ENCODE data around the gene UNCX.

DNA sequence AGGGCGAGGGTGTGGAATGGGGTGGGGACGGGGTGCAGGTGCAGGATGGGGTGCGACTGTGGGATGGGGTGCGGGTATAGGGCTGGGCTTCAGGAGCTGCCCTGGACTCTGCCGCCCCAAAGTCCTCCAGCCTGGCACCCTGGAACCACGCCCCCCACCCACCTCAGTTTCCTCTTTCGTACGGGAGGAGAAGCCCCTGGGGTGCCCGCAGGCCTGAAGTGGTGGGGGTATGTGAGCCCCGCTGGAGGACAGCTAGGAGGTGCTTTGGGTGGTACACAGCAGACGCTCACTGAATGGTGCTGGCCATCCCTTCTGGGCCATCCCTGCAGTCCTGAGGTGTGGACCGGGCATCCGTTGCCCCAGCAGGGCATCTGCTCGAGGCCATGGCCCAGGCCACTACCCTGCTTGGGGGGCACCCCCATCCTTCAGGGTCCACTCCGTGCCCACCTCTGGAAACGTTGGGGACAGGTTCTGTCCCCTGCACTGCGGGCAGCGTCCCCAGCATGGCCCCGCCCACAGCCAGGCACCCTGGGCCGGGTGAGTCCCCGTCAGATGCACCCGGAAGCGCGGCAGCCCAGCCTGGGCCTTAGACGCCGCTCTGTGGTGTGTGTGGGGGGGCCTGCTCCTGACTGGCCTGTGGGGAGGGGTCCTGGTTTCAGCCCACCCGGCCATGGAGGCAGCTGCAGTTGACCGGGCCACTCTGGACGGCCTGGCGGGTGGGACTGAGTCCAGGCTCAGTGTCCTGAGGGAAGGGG is 41.6 kb downstream of the UNCX start:
- TF ChIP-seq, protein P1, sequence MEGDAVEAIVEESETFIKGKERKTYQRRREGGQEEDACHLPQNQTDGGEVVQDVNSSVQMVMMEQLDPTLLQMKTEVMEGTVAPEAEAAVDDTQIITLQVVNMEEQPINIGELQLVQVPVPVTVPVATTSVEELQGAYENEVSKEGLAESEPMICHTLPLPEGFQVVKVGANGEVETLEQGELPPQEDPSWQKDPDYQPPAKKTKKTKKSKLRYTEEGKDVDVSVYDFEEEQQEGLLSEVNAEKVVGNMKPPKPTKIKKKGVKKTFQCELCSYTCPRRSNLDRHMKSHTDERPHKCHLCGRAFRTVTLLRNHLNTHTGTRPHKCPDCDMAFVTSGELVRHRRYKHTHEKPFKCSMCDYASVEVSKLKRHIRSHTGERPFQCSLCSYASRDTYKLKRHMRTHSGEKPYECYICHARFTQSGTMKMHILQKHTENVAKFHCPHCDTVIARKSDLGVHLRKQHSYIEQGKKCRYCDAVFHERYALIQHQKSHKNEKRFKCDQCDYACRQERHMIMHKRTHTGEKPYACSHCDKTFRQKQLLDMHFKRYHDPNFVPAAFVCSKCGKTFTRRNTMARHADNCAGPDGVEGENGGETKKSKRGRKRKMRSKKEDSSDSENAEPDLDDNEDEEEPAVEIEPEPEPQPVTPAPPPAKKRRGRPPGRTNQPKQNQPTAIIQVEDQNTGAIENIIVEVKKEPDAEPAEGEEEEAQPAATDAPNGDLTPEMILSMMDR (IDR thresholded peaks at IDR 0.05), result no peak
- TF ChIP-seq POLR2A (IDR thresholded peaks at IDR 0.05), result no peak
- TF ChIP-seq POLR2AphosphoS5 (IDR thresholded peaks at IDR 0.05), result no peak
